Stimulated activated CD8-positive, alpha-beta memory T cell treated with anti-CD3 and anti-CD28 coated beads, Interleukin-7, amount 100 ng/mL, for 1 hour (primary cell): ENCODE data around the gene SBF1.
"Not testable (repeated sequence)": the region's sequence is repeated elsewhere in the genome, so short reads cannot be mapped to it uniquely, and the experiment has no call there.

Source experiments
- DNase-seq, 2 donors: peaks; one replicate each; pipeline ENCODE4 v3.0.0-alpha.2; 2020; ENCODE audit warnings: low read depth in 2 of 2

The SBF1 gene

GRCh38 chr22:50400406-50400805 lies 74.4 kb downstream of the SBF1 start:
- no peak for DNase-seq

DNA sequence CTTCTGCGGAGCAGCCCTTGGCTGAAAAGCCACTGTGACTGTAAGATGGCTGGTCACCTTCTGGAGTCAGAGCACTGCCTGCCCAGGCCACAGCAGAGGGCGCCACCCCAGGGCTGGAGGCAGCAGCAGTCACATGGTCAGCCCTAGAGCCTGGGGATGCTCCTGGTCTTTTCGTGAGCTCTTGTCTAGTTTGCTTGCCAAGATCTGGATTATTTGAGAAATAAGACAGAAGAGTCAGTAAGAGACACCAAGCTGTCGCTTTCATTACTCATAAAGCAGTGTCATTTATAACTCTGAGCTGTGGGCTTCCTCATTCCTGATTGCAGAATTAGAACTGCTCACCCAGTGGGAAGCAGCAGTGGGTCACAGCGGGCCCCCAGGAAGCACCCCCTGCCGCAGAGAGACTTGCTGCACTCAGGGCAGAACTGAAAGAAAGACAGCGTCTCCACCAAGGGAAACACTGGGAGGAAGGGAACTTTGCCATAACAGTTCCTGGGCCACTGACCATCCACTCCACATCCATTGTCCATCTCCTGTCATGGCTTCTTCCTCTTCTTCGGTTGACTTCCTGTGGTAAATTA lies 75.0 kb downstream of the SBF1 start:
- DNase-seq = no peak

DNA sequence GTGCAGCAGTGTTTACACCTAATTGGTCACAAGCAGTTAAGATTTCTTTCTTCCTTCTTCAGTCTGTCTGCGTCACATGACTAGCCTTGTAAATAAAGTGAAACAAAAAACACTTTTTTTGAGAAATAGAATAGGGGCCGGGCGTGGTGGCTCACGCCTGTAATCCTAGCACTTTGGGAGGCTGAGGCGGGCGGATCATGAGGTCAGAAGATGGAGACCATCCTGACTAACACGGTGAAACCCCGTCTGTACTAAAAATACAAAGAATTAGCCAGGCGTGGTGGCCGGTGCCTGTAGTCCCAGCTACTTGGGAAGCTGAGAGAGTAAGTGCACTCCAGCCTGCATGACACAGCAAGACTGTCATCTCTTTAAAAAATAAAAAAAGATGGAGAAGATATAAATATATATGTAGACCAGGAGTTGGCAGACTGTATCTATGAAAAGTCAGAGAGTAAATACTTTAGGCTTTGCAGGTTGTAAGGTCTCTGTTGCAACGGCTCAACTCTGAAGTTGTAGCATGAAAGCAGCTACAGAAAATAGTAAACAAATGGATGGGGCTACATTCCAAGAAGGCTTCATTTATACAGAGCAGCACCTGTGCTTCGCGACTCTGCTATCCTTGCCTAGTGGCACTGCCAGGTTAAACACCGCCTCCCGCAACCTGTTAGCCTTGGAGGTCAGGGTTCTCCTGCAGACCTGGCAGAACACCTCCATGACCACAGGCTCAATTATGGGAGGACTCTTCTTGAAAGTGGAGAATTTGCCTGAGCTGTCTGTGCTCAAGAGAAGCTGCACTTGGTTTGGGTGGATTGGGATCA lies 75.8 kb downstream of the SBF1 start:
- no peak for DNase-seq

- DNase-seq = not testable (repeated sequence)
Observed at GRCh38 chr22:50397371-50398060, 77.3 kb downstream of the SBF1 start.

DNA sequence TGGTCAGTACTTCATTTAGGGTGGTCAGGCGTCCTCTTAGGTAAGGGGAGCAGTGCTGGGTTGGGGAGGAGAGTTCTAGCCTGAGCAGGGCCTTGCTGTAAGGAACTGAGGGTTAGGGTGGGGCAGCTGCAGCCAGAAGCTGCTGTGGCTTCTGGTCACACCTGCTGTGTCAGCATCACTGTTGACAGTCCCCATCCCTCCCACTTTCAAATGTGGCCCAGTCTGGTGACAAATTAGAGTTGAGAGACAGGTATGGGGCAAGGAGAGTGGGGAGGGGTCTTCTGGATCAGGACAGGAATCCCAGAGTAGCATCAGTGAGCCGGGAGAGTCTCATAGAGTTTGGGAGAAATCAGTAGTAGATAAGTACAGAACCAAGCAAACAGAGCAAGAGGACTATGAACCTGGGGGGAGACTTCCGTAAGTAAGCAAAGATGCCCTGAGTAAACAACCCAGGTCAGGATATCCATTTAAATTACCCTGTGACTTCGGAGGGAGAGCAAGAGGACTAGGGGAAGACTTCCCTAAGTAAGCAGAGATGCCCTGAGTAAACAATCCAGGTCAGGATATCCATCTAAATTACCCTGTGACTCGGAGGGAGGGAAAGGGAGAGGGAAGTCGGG lies 78.0 kb downstream of the SBF1 start:
- DNase-seq = no peak
